ENCODE results near the gene GPN2. TPM values are rescaled to one million over a fixed set of nuclear protein-coding genes. Genes with fewer than 3 reads are reported as not detected.

Gene GPN2
- total RNA-seq, 2 experiments from 2014 or later = 17.5 to 46.6 TPM

GRCh38 chr1:26921540-26922430 is 31.7 kb upstream of the GPN2 start, which contains the start of gene NUDC:
NUDC (plus strand) TSS chr1:26921743; CDS start chr1:26921849, 106 bp downstream.
- POLR2A ChIA-PET = interaction anchor here (0.9 to 1.9 kb wide), 3 partner anchors 8 to 22 kb away, joined by 3 to 9 read pairs (median 4); partner anchors contain the start of gene GPATCH3

GRCh38 chr1:26921126-26921539 is 31.1 kb upstream of the GPN2 start:
- H3K4me2 ChIP-seq (ENCODE audit: low read length) = peak overlapping the region; percentile 77
- H3K9me2 ChIP-seq (ENCODE audit: insufficient read depth, low read length) = no peaks in the 10 kb centered on the region
- no peak for DNase-seq (ENCODE audit: low spot score)
- no peak overlapping the region for H3K27ac ChIP-seq (ENCODE audit: low read depth, low read length, poor library complexity, severe bottlenecking)
- intact Hi-C loops (cut with micrococcal nuclease; ENCODE audit: unreplicated experiment) = loop anchor here (1.0 kb wide), 1 partner anchor 31 kb away; the partner anchor contains the start of gene GPN2
- BruUV-seq (replicated peaks) = no TSS peak
- H4K20me1 ChIP-seq (ENCODE audit: insufficient read depth, low read length) = peaks cover 10% of the 10 kb centered on the region; the same call in 1 of the 2 replicates
- H3K36me3 ChIP-seq (ENCODE audit: insufficient read depth, low read length) = peaks cover 35% of the 10 kb centered on the region
- POLR2A ChIA-PET = interaction anchor here (0.9 to 1.9 kb wide), 3 partner anchors 9 to 21 kb away, joined by 3 to 9 read pairs (median 4); partner anchors contain the start of gene GPATCH3
- TF ChIP-seq EZH2phosphoT487 (IDR thresholded peaks at IDR 0.05; ENCODE audit: borderline replicate concordance, low read depth, low read length) = no peak
- TF ChIP-seq CTCF (conservative IDR thresholded peaks at IDR 0.05; ENCODE audit: low read length) = no peak
- peaks cover 16% of the 10 kb centered on the region for H3K4me1 ChIP-seq (ENCODE audit: insufficient read depth, low read length, poor library complexity, severe bottlenecking)
- H2AFZ ChIP-seq (ENCODE audit: low read length) = peak overlapping the region; percentile 84
- peaks cover 33% of the 10 kb centered on the region for H3K79me2 ChIP-seq (ENCODE audit: insufficient read depth, low read depth, low read length)
- H3K9me3 ChIP-seq (ENCODE audit: low read length) = no peaks in the 10 kb centered on the region
- H3K4me3 ChIP-seq (ENCODE audit: low read depth, low read length, poor library complexity, severe bottlenecking) = peak overlapping the region; percentile 84
- CTCF ChIA-PET (ENCODE audit: unreplicated experiment) = no interaction called here

More at GRCh38 chr1:26921540-26922430, 31.7 kb upstream of the GPN2 start, which contains the start of gene NUDC:
- H3K36me3 ChIP-seq (ENCODE audit: insufficient read depth, low read length) = peaks cover 41% of the 10 kb centered on the region
- H3K27ac ChIP-seq (ENCODE audit: low read depth, low read length, poor library complexity, severe bottlenecking) = peak within 1 kb of the TSS; percentile 33
- no peaks in the 10 kb centered on the region for H3K9me2 ChIP-seq (ENCODE audit: insufficient read depth, low read length)
- H3K4me3 ChIP-seq (ENCODE audit: low read depth, low read length, poor library complexity, severe bottlenecking) = peak within 1 kb of the TSS; percentile 84
- H3K79me2 ChIP-seq (ENCODE audit: insufficient read depth, low read depth, low read length) = peaks cover 39% of the 10 kb centered on the region
- peak within 1 kb of the TSS; percentile 84 for H2AFZ ChIP-seq (ENCODE audit: low read length)
- TF ChIP-seq CTCF (conservative IDR thresholded peaks at IDR 0.05; ENCODE audit: low read length) (no peak), EZH2phosphoT487 (IDR thresholded peaks at IDR 0.05; ENCODE audit: borderline replicate concordance, low read depth, low read length) (no peak)
- CTCF ChIA-PET (ENCODE audit: unreplicated experiment) = no interaction called here
- H3K9me3 ChIP-seq (ENCODE audit: low read length) = no peaks in the 10 kb centered on the region
- DNase-seq (ENCODE audit: low spot score) = peak; percentile 97
- no TSS peak for BruUV-seq (replicated peaks)
- intact Hi-C loops (cut with micrococcal nuclease; ENCODE audit: unreplicated experiment) = loop anchor here (1.0 kb wide), 1 partner anchor 31 kb away; the partner anchor contains the start of gene GPN2
- peaks cover 10% of the 10 kb centered on the region; the same call in 1 of the 2 replicates for H4K20me1 ChIP-seq (ENCODE audit: insufficient read depth, low read length)
- H3K4me2 ChIP-seq (ENCODE audit: low read length) = peak within 1 kb of the TSS; percentile 96
- peaks cover 16% of the 10 kb centered on the region for H3K4me1 ChIP-seq (ENCODE audit: insufficient read depth, low read length, poor library complexity, severe bottlenecking)
